Measurements from ENCODE around the gene SPTBN1. TPM values are rescaled to one million over a fixed set of nuclear protein-coding genes. Genes with fewer than 3 reads are reported as not detected.

The SPTBN1 gene
- total RNA-seq, 4 donors from 2014 or later = 353 to 606 (median 498) TPM

DNA sequence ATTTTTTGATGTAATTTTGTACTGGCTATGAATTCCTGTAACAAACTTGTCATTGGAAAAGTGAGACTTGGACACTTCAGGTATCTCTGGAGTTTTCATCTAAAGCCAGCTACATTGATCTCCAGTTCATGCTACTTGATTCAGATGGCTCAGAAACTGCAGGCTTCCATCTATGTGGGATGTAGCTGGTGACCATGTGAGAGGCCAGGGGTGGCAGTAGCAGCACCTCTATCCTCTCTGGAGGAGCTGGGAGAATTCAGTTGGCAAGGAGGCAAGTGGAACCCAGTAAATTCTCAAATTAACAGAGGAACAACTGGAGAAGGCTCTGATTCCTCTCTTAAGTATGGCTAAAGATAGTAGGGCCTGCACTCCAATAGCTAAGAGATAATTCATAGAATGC lies 10.0 kb upstream of the SPTBN1 start:
- Histone ChIP-seq H3K9me3 (no peaks in the 10 kb centered on the region), H3K27ac (no peak overlapping the region), H3K36me3 (no peaks in the 10 kb centered on the region), H3K27me3 (no peaks in the 10 kb centered on the region), H3K4me3 (no peak overlapping the region), H3K4me1 (peaks cover 0 to 13% (median 0%) of the 10 kb centered on the region in 3 donors)
- no peak for ATAC-seq
- TF ChIP-seq POLR2AphosphoS5 (IDR thresholded peaks at IDR 0.05) (no peak), POLR2A (IDR thresholded peaks at IDR 0.05) (no peak), EP300 (IDR thresholded peaks at IDR 0.05) (no peak)
- TF ChIP-seq, protein P1, sequence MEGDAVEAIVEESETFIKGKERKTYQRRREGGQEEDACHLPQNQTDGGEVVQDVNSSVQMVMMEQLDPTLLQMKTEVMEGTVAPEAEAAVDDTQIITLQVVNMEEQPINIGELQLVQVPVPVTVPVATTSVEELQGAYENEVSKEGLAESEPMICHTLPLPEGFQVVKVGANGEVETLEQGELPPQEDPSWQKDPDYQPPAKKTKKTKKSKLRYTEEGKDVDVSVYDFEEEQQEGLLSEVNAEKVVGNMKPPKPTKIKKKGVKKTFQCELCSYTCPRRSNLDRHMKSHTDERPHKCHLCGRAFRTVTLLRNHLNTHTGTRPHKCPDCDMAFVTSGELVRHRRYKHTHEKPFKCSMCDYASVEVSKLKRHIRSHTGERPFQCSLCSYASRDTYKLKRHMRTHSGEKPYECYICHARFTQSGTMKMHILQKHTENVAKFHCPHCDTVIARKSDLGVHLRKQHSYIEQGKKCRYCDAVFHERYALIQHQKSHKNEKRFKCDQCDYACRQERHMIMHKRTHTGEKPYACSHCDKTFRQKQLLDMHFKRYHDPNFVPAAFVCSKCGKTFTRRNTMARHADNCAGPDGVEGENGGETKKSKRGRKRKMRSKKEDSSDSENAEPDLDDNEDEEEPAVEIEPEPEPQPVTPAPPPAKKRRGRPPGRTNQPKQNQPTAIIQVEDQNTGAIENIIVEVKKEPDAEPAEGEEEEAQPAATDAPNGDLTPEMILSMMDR (IDR thresholded peaks at IDR 0.05) = no peak

DNA sequence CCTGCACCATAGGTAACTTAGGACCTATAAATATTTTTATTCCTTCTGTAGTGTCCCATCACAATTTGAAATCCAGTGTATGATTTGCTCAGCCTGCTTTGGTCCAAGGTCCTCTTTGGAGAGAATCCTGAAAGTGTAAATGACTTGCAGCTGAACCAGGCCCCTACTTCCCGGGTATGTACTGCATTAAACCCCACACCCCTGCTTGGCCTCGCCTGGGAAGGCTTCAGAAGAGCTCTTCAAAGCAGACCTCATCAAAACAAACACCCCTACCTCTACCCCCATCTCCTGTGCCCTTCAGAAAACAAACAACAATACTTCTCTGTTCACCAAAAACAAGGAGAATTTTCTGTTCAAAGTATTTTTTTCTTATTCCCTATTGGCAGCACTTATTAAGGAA lies 9.5 kb upstream of the SPTBN1 start:
- no peak overlapping the region for H3K27ac ChIP-seq
- no peaks in the 10 kb centered on the region for H3K27me3 ChIP-seq
- H3K9me3 ChIP-seq = no peaks in the 10 kb centered on the region
- WGBS, 2 donors (ENCODE audit: low coverage in 1 of 2) = 88 to 100% methylated on average over 1 to 2 of the region's 2 CpGs
- no peak overlapping the region for H3K4me3 ChIP-seq
- peaks cover 0 to 11% (median 0%) of the 10 kb centered on the region in 3 donors for H3K4me1 ChIP-seq
- no peak for ATAC-seq
- TF ChIP-seq, protein P1 (IDR thresholded peaks at IDR 0.05) = no peak
- TF ChIP-seq POLR2A (IDR thresholded peaks at IDR 0.05) (no peak), EP300 (IDR thresholded peaks at IDR 0.05) (no peak), POLR2AphosphoS5 (IDR thresholded peaks at IDR 0.05) (no peak)
- H3K36me3 ChIP-seq = no peaks in the 10 kb centered on the region

DNA sequence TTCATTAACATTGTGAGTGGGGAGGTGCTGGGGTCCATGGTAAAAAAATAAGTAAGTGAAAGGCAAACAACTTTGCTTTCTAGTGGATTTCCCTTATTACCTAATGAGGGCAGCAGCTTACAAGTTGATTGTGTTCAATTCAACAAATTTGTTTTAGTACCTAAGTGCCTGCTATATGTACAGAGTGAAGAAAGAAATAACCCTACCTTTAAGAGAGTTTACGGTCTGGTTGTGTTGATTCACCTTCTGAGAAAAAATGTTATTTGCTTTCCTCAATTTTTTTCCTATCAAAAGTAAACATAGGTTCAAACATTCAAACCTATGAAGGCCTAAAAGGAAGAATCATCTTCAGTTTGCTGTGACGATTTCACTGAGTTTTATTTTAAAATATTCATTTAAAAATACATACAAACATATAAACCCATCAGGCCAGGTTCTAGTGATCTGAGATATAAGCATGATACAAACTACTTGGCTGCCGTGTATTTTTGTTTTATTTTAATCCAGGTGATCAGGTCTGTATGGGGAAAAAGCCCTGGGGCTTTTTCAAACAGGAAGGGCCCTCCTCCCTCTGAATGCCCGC lies 1.5 kb upstream of the SPTBN1 start:
- Histone ChIP-seq H3K36me3 (no peaks in the 10 kb centered on the region), H3K27me3 (no peaks in the 10 kb centered on the region), H3K9me3 (no peaks in the 10 kb centered on the region), H3K27ac (peak overlapping the region; percentile 95 to 99 (median 98)), H3K4me3 (peak overlapping the region; percentile 93 to 95), H3K4me1 (peaks cover 0 to 30% (median 0%) of the 10 kb centered on the region in 3 donors)
- TF ChIP-seq, protein P1 (IDR thresholded peaks at IDR 0.05) = peak in 1 of 4 experiments; percentile 14
- no peak for TF ChIP-seq POLR2AphosphoS5 (IDR thresholded peaks at IDR 0.05)
- TF ChIP-seq EP300 (IDR thresholded peaks at IDR 0.05) = no peak
- no peak for TF ChIP-seq POLR2A (IDR thresholded peaks at IDR 0.05)
- ATAC-seq = no peak
- WGBS, 2 donors (ENCODE audit: low coverage in 1 of 2) = 42 to 50% methylated on average over 4 of the region's 4 CpGs

DNA sequence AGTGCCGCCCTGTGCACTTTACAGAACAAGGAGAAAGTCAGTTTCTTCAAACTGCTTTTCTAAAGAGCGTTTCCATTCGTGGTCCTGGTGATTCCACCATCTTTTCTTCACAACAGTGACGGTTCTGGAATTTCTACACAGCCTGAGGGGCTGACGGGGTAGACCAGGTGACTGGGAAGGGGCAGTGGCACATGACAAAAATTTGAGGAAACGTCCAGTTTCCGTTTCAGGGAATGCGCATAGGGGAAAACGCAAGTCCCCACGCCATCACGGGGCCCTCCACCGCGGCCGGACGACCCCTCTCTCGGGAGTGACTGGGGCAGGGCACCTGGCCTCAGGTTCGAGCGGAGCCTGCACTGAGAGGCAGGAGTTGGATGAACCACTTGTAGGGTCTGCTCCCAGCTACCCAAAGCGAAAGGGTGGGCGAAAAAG lies 980 bp upstream of the SPTBN1 start:
- no peaks in the 10 kb centered on the region for H3K27me3 ChIP-seq
- H3K36me3 ChIP-seq = no peaks in the 10 kb centered on the region
- no peaks in the 10 kb centered on the region for H3K9me3 ChIP-seq
- H3K4me1 ChIP-seq = peaks cover 0 to 35% (median 0%) of the 10 kb centered on the region in 3 donors
- H3K27ac ChIP-seq = peak overlapping the region; percentile 95 to 99 (median 98)
- WGBS, 2 donors (ENCODE audit: low coverage in 1 of 2) = 9 to 10% methylated on average over 5 to 16 of the region's 20 CpGs
- no peak for TF ChIP-seq POLR2AphosphoS5 (IDR thresholded peaks at IDR 0.05)
- TF ChIP-seq POLR2A (IDR thresholded peaks at IDR 0.05) = no peak
- no peak for TF ChIP-seq EP300 (IDR thresholded peaks at IDR 0.05)
- TF ChIP-seq, protein P1 (IDR thresholded peaks at IDR 0.05) = no peak
- H3K4me3 ChIP-seq = peak overlapping the region; percentile 93 to 95
- no peak for ATAC-seq

DNA sequence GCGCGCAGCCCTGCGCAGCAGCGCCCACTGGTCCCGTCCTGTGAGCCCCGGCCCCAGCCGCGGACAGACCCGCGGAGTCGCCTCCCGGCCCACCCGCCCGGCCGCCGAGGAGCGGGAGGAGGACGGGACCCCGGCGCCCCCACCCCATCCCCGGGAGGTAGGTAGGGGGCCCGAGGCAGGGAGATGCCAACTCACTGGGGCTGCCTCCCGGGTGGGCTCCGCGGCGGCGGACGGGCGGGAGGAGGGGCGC lies 160 bp downstream of the SPTBN1 start:
- peak in 1 of 2 donors; percentile 31 for TF ChIP-seq POLR2A (IDR thresholded peaks at IDR 0.05)
- TF ChIP-seq EP300 (IDR thresholded peaks at IDR 0.05) = no peak
- no CpG with 5 or more reads among the region's 30 CpGs for WGBS, 2 donors (ENCODE audit: low coverage in 1 of 2)
- Histone ChIP-seq H3K4me1 (peaks cover 0 to 46% (median 0%) of the 10 kb centered on the region in 3 donors), H3K4me3 (peak overlapping the region; percentile 93 to 95), H3K9me3 (no peaks in the 10 kb centered on the region), H3K27ac (peak overlapping the region; percentile 95 to 99 (median 98)), H3K27me3 (no peaks in the 10 kb centered on the region), H3K36me3 (no peaks in the 10 kb centered on the region)
- no peak for ATAC-seq

All from gastroesophageal sphincter (tissue), 4 donors.